MM.1S (cell line): ENCODE measurements around the gene NAA11.

Experiments
- DNase-seq: peaks from one replicate; pipeline ENCODE4 v3.0.0-alpha.2; 2015
- H2AFZ ChIP-seq: fragments of 300-600 bp; sonication (generic); 2 replicates; pipeline ENCODE4 v1.6.0; 2016; ENCODE audit warnings: antibody characterized with exemption, low read length
- H3F3A ChIP-seq: fragments of 300-600 bp; sonication (generic); 2 replicates; pipeline ENCODE4 v1.6.1; 2016; ENCODE audit warnings: mild to moderate bottlenecking, antibody characterized with exemption, low read length, moderate library complexity, mixed read lengths; ENCODE audit not compliant: insufficient read depth
- H3K27ac ChIP-seq: fragments of 300-600 bp; sonication (generic); 2 replicates; pipeline ENCODE4 v1.5.1; 2016; ENCODE audit warnings: mild to moderate bottlenecking, low read length
- H3K27me3 ChIP-seq: fragments of 300-600 bp; sonication (generic); replicated peaks from 2 replicates; pipeline ENCODE4 v1.6.0; 2016; ENCODE audit warnings: low read length; ENCODE audit not compliant: insufficient read depth
- H3K36me3 ChIP-seq: fragments of 300-600 bp; sonication (generic); replicated peaks from 2 replicates; pipeline ENCODE4 v1.6.1; 2016; ENCODE audit warnings: mild to moderate bottlenecking, low read length, mixed read lengths; ENCODE audit not compliant: insufficient read depth
- H3K4me1 ChIP-seq: fragments of 300-600 bp; sonication (generic); 2 replicates; pipeline ENCODE4 v1.6.1; 2016; ENCODE audit warnings: low read length, mixed read lengths
- H3K4me2 ChIP-seq: fragments of 300-600 bp; sonication (generic); 2 replicates; pipeline ENCODE4 v1.6.0; 2016; ENCODE audit warnings: low read depth, low read length
- H3K4me3 ChIP-seq: fragments of 300-600 bp; sonication (generic); 2 replicates; pipeline ENCODE4 v1.5.1; 2016; ENCODE audit warnings: low read length, mixed read lengths
- H3K79me2 ChIP-seq: fragments of 300-600 bp; sonication (generic); 2 replicates; pipeline ENCODE4 v1.6.1; 2016; ENCODE audit warnings: mixed run types, low read length, mixed read lengths
- H3K9ac ChIP-seq: fragments of 300-600 bp; sonication (generic); 2 replicates; pipeline ENCODE4 v1.6.1; 2016; ENCODE audit warnings: low read length, mixed read lengths
- H3K9me2 ChIP-seq: fragments of 300-600 bp; sonication (generic); replicated peaks from 2 replicates; pipeline ENCODE4 v1.6.1; 2016; ENCODE audit warnings: mild to moderate bottlenecking, low read length, mixed read lengths; ENCODE audit not compliant: insufficient read depth
- H3K9me3 ChIP-seq: fragments of 300-600 bp; sonication (generic); replicated peaks from 2 replicates; pipeline ENCODE4 v1.6.1; 2016; ENCODE audit warnings: mild to moderate bottlenecking, low read length, mixed read lengths; ENCODE audit not compliant: insufficient read depth
- H4K20me1 ChIP-seq: fragments of 300-600 bp; sonication (generic); 2 replicates; pipeline ENCODE4 v1.6.1; 2016; ENCODE audit warnings: mild to moderate bottlenecking, low read length, moderate library complexity, mixed read lengths; ENCODE audit not compliant: insufficient read depth
- EZH2 ChIP-seq: fragments of 300-600 bp; sonication (generic); optimal IDR thresholded peaks from 2 replicates; pipeline ENCODE3; 2017; ENCODE audit warnings: low read depth, mild to moderate bottlenecking, antibody characterized with exemption, low read length, mixed read lengths
- EZH2phosphoT487 ChIP-seq: fragments of 300-600 bp; sonication (generic); IDR thresholded peaks from 2 replicates; pipeline ENCODE4 v1.6.1; 2018; ENCODE audit warnings: antibody characterized with exemption, low read length
- TF ChIP-seq, protein P1 (sequence below): fragments of 300-600 bp; sonication (generic); IDR thresholded peaks from 2 replicates; pipeline ENCODE4 v1.5.1; 2016; ENCODE audit warnings: antibody characterized with exemption, low read length, mixed read lengths

The NAA11 gene

DNA sequence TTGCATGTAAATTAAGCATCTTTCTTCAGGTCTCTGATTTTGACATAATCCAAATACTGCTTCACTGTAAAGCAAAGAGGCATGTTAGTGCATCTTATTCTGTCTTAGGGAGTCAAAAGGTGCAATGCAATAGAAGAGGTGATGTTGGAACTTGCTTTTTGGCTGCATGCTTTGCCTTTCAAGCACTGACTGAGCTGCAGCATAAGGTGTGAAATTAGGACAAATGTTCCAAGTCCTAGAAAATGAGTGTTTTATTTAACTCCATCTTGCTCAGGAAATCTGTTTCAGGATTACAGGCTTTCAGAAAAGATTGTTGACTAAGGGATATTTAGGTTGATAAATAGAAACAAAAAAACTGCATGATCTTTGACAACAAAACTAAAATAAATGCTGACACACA, 30.8 kb downstream of the NAA11 start:
- H3K36me3 ChIP-seq, result no peaks in the 10 kb centered on the region
- no peak overlapping the region for H3K4me3 ChIP-seq
- no peaks in the 10 kb centered on the region for H3K27me3 ChIP-seq
- no peak for DNase-seq
- H3K4me1 ChIP-seq, result no peaks in the 10 kb centered on the region
- TF ChIP-seq EZH2phosphoT487, result no peak
- TF ChIP-seq EZH2, result no peak
- TF ChIP-seq, protein P1, sequence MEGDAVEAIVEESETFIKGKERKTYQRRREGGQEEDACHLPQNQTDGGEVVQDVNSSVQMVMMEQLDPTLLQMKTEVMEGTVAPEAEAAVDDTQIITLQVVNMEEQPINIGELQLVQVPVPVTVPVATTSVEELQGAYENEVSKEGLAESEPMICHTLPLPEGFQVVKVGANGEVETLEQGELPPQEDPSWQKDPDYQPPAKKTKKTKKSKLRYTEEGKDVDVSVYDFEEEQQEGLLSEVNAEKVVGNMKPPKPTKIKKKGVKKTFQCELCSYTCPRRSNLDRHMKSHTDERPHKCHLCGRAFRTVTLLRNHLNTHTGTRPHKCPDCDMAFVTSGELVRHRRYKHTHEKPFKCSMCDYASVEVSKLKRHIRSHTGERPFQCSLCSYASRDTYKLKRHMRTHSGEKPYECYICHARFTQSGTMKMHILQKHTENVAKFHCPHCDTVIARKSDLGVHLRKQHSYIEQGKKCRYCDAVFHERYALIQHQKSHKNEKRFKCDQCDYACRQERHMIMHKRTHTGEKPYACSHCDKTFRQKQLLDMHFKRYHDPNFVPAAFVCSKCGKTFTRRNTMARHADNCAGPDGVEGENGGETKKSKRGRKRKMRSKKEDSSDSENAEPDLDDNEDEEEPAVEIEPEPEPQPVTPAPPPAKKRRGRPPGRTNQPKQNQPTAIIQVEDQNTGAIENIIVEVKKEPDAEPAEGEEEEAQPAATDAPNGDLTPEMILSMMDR, result no peak
- H4K20me1 ChIP-seq, result no peaks in the 10 kb centered on the region
- no peaks in the 10 kb centered on the region for H3F3A ChIP-seq
- no peak overlapping the region for H3K27ac ChIP-seq
- H3K4me2 ChIP-seq, result no peak overlapping the region
- H3K9me3 ChIP-seq, result no peaks in the 10 kb centered on the region
- no peaks in the 10 kb centered on the region for H3K79me2 ChIP-seq
- no peak overlapping the region for H2AFZ ChIP-seq
- no peak overlapping the region for H3K9ac ChIP-seq
- H3K9me2 ChIP-seq, result no peaks in the 10 kb centered on the region

- no peak overlapping the region for H3K4me3 ChIP-seq
- no peak overlapping the region for H3K9ac ChIP-seq
- no peak for DNase-seq
- no peaks in the 10 kb centered on the region for H3K36me3 ChIP-seq
- H3K4me2 ChIP-seq, result no peak overlapping the region
- no peak overlapping the region for H3K27ac ChIP-seq
- no peak overlapping the region for H2AFZ ChIP-seq
- no peaks in the 10 kb centered on the region for H4K20me1 ChIP-seq
- no peaks in the 10 kb centered on the region for H3K27me3 ChIP-seq
- TF ChIP-seq, protein P1, result no peak
- no peak for TF ChIP-seq EZH2phosphoT487
- no peak for TF ChIP-seq EZH2
- no peaks in the 10 kb centered on the region for H3K4me1 ChIP-seq
- H3K79me2 ChIP-seq, result no peaks in the 10 kb centered on the region
- H3K9me2 ChIP-seq, result no peaks in the 10 kb centered on the region
- H3K9me3 ChIP-seq, result no peaks in the 10 kb centered on the region
- H3F3A ChIP-seq, result no peaks in the 10 kb centered on the region
Observed at GRCh38 chr4:79294064-79294463, 31.8 kb downstream of the NAA11 start.

GRCh38 chr4:79292008-79292407, 33.9 kb downstream of the NAA11 start:
- Histone ChIP-seq H3K27me3 (no peaks in the 10 kb centered on the region), H3F3A (no peaks in the 10 kb centered on the region), H3K9me2 (no peaks in the 10 kb centered on the region), H3K9ac (no peak overlapping the region), H3K4me3 (no peak overlapping the region), H3K27ac (no peak overlapping the region), H4K20me1 (no peaks in the 10 kb centered on the region), H3K4me2 (no peak overlapping the region), H2AFZ (no peak overlapping the region), H3K4me1 (no peaks in the 10 kb centered on the region), H3K79me2 (no peaks in the 10 kb centered on the region), H3K9me3 (no peaks in the 10 kb centered on the region), H3K36me3 (no peaks in the 10 kb centered on the region)
- no peak for TF ChIP-seq EZH2phosphoT487
- TF ChIP-seq EZH2, result no peak
- TF ChIP-seq, protein P1, result no peak
- no peak for DNase-seq
